GM23338 (cell line): ENCODE measurements around the gene EGFR.

Experiments
- CREB1 ChIP-seq: fragments of 250-450 bp; sonication (Bioruptor Pico); IDR thresholded peaks from 2 replicates; pipeline ENCODE4 v1.5.0; 2020; ENCODE audit warnings: low read depth, mild to moderate bottlenecking, moderate library complexity
- CTCF ChIP-seq, 2 experiments: fragments of 200-600 bp in 1 of 2; sonication (generic) in 1 of 2; conservative IDR thresholded peaks; 2 replicates each; pipeline versions ENCODE4 v1.5.1 to v1.6.1; 2016 to 2017; ENCODE audit warnings: antibody characterized with exemption in 2 of 2, low read depth in 2 of 2, mild to moderate bottlenecking in 2 of 2, moderate library complexity in 1 of 2
- ETS1 ChIP-seq: IDR thresholded peaks from 2 replicates; pipeline ENCODE4 v1.6.1; 2016; ENCODE audit warnings: antibody characterized with exemption
- EZH2 ChIP-seq: fragments of 200-600 bp; sonication (generic); IDR thresholded peaks from one replicate; pipeline ENCODE4 v1.8.0; 2017; ENCODE audit warnings: antibody characterized with exemption, mild to moderate bottlenecking, low read depth; ENCODE audit not compliant: unreplicated experiment
- EZH2phosphoT487 ChIP-seq: fragments of 200-600 bp; sonication (generic); IDR thresholded peaks from one replicate; pipeline ENCODE4 v1.8.1; 2018; ENCODE audit warnings: antibody characterized with exemption; ENCODE audit not compliant: unreplicated experiment
- JUNB ChIP-seq: IDR thresholded peaks from one replicate; pipeline ENCODE4 v1.6.1; 2016; ENCODE audit warnings: antibody characterized with exemption; ENCODE audit not compliant: unreplicated experiment
- NANOG ChIP-seq: IDR thresholded peaks from 2 replicates; pipeline ENCODE4 v1.6.1; 2016; ENCODE audit warnings: antibody characterized with exemption, borderline replicate concordance
- POLR2AphosphoS5 ChIP-seq: IDR thresholded peaks from 2 replicates; pipeline ENCODE4 v1.6.1; 2016; ENCODE audit warnings: antibody characterized with exemption, low read depth
- REST ChIP-seq: IDR thresholded peaks from one replicate; pipeline ENCODE4 v1.6.1; 2018; ENCODE audit warnings: antibody characterized with exemption; ENCODE audit not compliant: unreplicated experiment
- STAT1 ChIP-seq: IDR thresholded peaks from one replicate; pipeline ENCODE4 v1.6.1; 2016; ENCODE audit warnings: antibody characterized with exemption; ENCODE audit not compliant: unreplicated experiment
- ZNF331 ChIP-seq: fragments of 250-450 bp; sonication (Bioruptor Pico); IDR thresholded peaks from 2 replicates; pipeline ENCODE4 v1.5.0; 2020; ENCODE audit warnings: low read depth, mild to moderate bottlenecking, moderate library complexity

GRCh38 chr7:55120501-55121198, 101.8 kb downstream of the EGFR start:
- no peak for TF ChIP-seq REST
- no peak for TF ChIP-seq POLR2AphosphoS5
- TF ChIP-seq CTCF (conservative IDR thresholded peaks at IDR 0.05; ENCODE audit: low read depth in 2 of 2) = no peak
- no peak for TF ChIP-seq EZH2
- no peak for TF ChIP-seq ETS1
- TF ChIP-seq CREB1 (CRISPR knock-in tag) = no peak
- TF ChIP-seq ZNF331 (CRISPR knock-in tag) = no peak
- TF ChIP-seq JUNB = no peak
- no peak for TF ChIP-seq EZH2phosphoT487
- no peak for TF ChIP-seq STAT1
- TF ChIP-seq NANOG = no peak
